HepG2 (cell line): ENCODE results near the gene CD68. TPM values are rescaled to one million over a fixed set of nuclear protein-coding genes. Genes with fewer than 3 reads are reported as not detected.
A peak's percentile ranks its signal among the peaks of the same experiment; 100 is the strongest.

Experiments
- ATM ChIP-seq: fragments of 450-650 bp; IDR thresholded peaks from 2 replicates; pipeline ENCODE4 v1.7.1; 2017; ENCODE audit warnings: mild to moderate bottlenecking, borderline replicate concordance
- DNMT1 ChIP-seq: sonication (generic); formaldehyde crosslinking; IDR thresholded peaks from 2 replicates; pipeline ENCODE4 v1.5.1; 2020; ENCODE audit warnings: mild to moderate bottlenecking, missing genetic modification reagents
- GABPA ChIP-seq, 2 experiments: IDR thresholded peaks; 2 replicates each; pipeline ENCODE4 v1.6.1; 2011 to 2016; ENCODE audit warnings: low read depth in 2 of 2, low read length in 1 of 2, missing biosample characterization in 1 of 2, missing genetic modification characterization in 1 of 2
- GTF2F1 ChIP-seq: fragments of 150-350 bp; IDR thresholded peaks from 2 replicates; pipeline ENCODE4 v1.6.1; 2014; ENCODE audit warnings: low read length
- KMT2B ChIP-seq: IDR thresholded peaks from 2 replicates; pipeline ENCODE4 v1.6.1; 2016; ENCODE audit warnings: missing genetic modification reagents, missing compliant biosample characterization
- MEIS1 ChIP-seq: sonication (generic); formaldehyde crosslinking; IDR thresholded peaks from 2 replicates; pipeline ENCODE4 v1.9.0; 2021; ENCODE audit warnings: mild to moderate bottlenecking, missing genetic modification reagents, moderate library complexity, borderline replicate concordance
- NFE2L2 ChIP-seq: fragments of 150-350 bp; IDR thresholded peaks from 2 replicates; pipeline ENCODE4 v1.6.1; 2014; ENCODE audit warnings: low read length
- NKX3-1 ChIP-seq: sonication (generic); formaldehyde crosslinking; IDR thresholded peaks from 2 replicates; pipeline ENCODE4 v1.5.0; 2020; ENCODE audit warnings: missing genetic modification reagents
- PAX8 ChIP-seq: sonication (generic); formaldehyde crosslinking; IDR thresholded peaks from 2 replicates; pipeline ENCODE4 v1.8.0; 2022; ENCODE audit warnings: mild to moderate bottlenecking, missing genetic modification reagents, borderline replicate concordance
- TBX2 ChIP-seq: sonication (generic); formaldehyde crosslinking; IDR thresholded peaks from 2 replicates; pipeline ENCODE4 v1.5.0; 2020; ENCODE audit warnings: missing genetic modification reagents, mild to moderate bottlenecking, borderline replicate concordance
- TOPORS ChIP-seq: sonication (generic); formaldehyde crosslinking; IDR thresholded peaks from 2 replicates; pipeline ENCODE4 v1.8.0; 2023; ENCODE audit warnings: mild to moderate bottlenecking, missing genetic modification reagents
- ZBTB21 ChIP-seq: sonication (generic); formaldehyde crosslinking; IDR thresholded peaks from 2 replicates; pipeline ENCODE4 v1.4.0; 2020; ENCODE audit warnings: missing genetic modification reagents
- ZMYM2 ChIP-seq: sonication (generic); formaldehyde crosslinking; IDR thresholded peaks from 2 replicates; pipeline ENCODE4 v1.8.0; 2022; ENCODE audit warnings: mild to moderate bottlenecking, missing genetic modification reagents
- ZNF296 ChIP-seq: sonication (generic); formaldehyde crosslinking; conservative IDR thresholded peaks from 2 replicates; pipeline ENCODE4 v1.5.0; 2020; ENCODE audit warnings: mild to moderate bottlenecking, missing genetic modification reagents
- ZNF547 ChIP-seq: sonication (generic); formaldehyde crosslinking; IDR thresholded peaks from 2 replicates; pipeline ENCODE4 v1.5.1; 2020; ENCODE audit warnings: mild to moderate bottlenecking, missing genetic modification reagents
- ZNF558 ChIP-seq: sonication (generic); formaldehyde crosslinking; IDR thresholded peaks from 2 replicates; pipeline ENCODE4 v1.9.0; 2022; ENCODE audit warnings: mild to moderate bottlenecking, missing genetic modification reagents, borderline replicate concordance
- ZNF629 ChIP-seq: sonication (generic); formaldehyde crosslinking; conservative IDR thresholded peaks from 2 replicates; pipeline ENCODE4 v1.5.0; 2020; ENCODE audit warnings: missing genetic modification reagents
- ZNF780A ChIP-seq: sonication (generic); formaldehyde crosslinking; IDR thresholded peaks from 2 replicates; pipeline ENCODE4 v1.8.0; 2022; ENCODE audit warnings: mild to moderate bottlenecking, missing genetic modification reagents, moderate library complexity
- ZSCAN29 ChIP-seq: sonication (generic); formaldehyde crosslinking; conservative IDR thresholded peaks from 2 replicates; pipeline ENCODE4 v1.4.0; 2020; ENCODE audit warnings: mild to moderate bottlenecking, missing genetic modification reagents
- ZSCAN5A ChIP-seq: sonication (generic); formaldehyde crosslinking; IDR thresholded peaks from 2 replicates; pipeline ENCODE4 v1.8.0; 2022; ENCODE audit warnings: mild to moderate bottlenecking, missing genetic modification reagents, borderline replicate concordance
- polyA plus RNA-seq, 8 experiments: library from polyadenylated mRNA; depleted of rRNA in 3 of 8; stranded (reverse) in 7 of 8; unstranded in 1 of 8; fragments of >200 nt; fragmentation: Illumina TruSeq in 4 of 8; extraction: Trizol in 4 of 8; gene quantifications; 2 replicates each; pipeline versions ENCODE4 v1.2.1 to v1.2.3, GENCODE V29; 2011 to 2016; ENCODE audit warnings: low read depth in 4 of 8, missing spikeins in 1 of 8, mixed read lengths in 1 of 8; ENCODE audit not compliant: insufficient read depth in 1 of 8
- total RNA-seq, 5 experiments: library from RNA; depleted of rRNA; stranded (reverse); fragments of >200 nt; fragmentation: Illumina TruSeq; extraction: Trizol; gene quantifications; 2 replicates each; pipeline ENCODE4 v1.2.3, GENCODE V29; 2016; ENCODE audit warnings: low read depth in 1 of 5
- TF ChIP-seq, protein P1 (sequence below): sonication (generic); formaldehyde crosslinking; IDR thresholded peaks from 2 replicates; pipeline ENCODE4 v1.5.0; 2020; ENCODE audit warnings: mild to moderate bottlenecking, missing genetic modification reagents, moderate library complexity
- TF ChIP-seq, protein P2 (sequence below): IDR thresholded peaks from 2 replicates; pipeline ENCODE4 v1.6.1; 2012; ENCODE audit warnings: inconsistent platforms
- TF ChIP-seq, protein P3 (sequence below): sonication (generic); formaldehyde crosslinking; IDR thresholded peaks from 2 replicates; pipeline ENCODE4 v1.5.1; 2020; ENCODE audit warnings: mild to moderate bottlenecking, missing genetic modification reagents, moderate library complexity

CD68 gene
- total and polyA plus RNA-seq, 2 of the 13 experiments (the other 11 are each of a cell fraction or from before 2014, with no cell fraction given), result 10.3 to 104 TPM

DNA sequence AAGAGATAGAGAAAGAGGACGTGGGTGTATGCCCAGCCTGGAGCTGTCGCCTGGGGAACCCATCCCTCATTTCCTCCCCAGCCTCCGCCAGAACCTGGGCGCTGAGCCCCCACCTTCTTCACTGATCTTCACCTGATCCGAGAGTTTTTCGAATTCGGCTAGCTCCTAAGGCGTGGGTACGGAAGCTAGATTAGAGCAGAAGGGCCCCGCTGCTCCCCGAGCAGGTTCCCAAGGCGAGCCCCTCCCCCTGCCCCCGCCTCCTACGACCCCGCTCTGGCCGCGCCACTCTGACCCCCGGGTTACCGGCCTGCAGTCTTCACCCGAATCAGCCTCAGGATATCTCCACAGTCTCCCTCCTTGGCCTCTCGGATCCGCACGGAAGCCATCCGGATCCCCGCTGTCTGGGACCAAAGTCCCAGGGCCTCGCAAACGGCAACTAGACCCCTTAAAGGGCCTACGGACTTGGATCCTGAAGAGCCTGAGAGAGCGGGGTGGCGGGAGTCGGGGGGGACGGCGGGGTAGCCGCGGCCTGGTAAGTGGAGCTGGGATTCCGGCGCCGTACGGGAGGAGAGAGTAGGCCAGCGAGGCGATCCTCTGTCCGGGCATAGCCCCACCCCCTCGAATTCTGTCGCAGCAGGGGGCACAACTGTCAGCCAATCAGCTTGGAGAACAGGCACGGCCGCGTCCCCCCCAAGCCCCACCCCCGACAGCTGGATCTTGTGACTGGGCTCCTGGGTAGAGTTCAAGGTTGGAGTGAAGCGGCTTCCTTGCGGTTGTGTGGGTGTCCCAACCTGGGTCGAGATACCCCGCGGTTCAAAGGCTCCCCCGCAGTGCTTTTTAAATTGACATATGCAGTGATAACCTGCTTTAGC is 48.0 kb downstream of the CD68 start, which contains the start of gene SAT2 (continued):
- TF ChIP-seq KMT2B (CRISPR knock-in tag) (peak; percentile 53; the same call in 1 of the 2 replicates), ZSCAN5A (CRISPR knock-in tag) (no peak), ZSCAN29 (CRISPR knock-in tag) (0 out of 2 replicates have a peak, but pooled peaks have one; percentile 52), ZMYM2 (CRISPR knock-in tag) (no peak), ZNF558 (CRISPR knock-in tag) (no peak), GABPA (IDR thresholded peaks at IDR 0.05; ENCODE audit: low read depth, low read length) (no peak), GABPA (CRISPR knock-in tag; IDR thresholded peaks at IDR 0.05; ENCODE audit: low read depth) (0 out of 2 replicates have a peak, but pooled peaks have one; percentile 31), DNMT1 (CRISPR knock-in tag) (no peak), PAX8 (CRISPR knock-in tag) (no peak), GTF2F1 (no peak), ZNF629 (CRISPR knock-in tag) (no peak), TBX2 (no peak; the same call in 1 of the 2 replicates), MEIS1 (CRISPR knock-in tag) (no peak), ZNF296 (CRISPR knock-in tag) (no peak), ZBTB21 (CRISPR knock-in tag) (no peak), NKX3-1 (CRISPR knock-in tag) (peak; percentile 22; the same call in 1 of the 2 replicates), TOPORS (CRISPR knock-in tag) (no peak), ATM (no peak), NFE2L2 (no peak), ZNF547 (CRISPR knock-in tag) (peak; percentile 67), ZNF780A (CRISPR knock-in tag) (no peak)
- TF ChIP-seq, protein P1, sequence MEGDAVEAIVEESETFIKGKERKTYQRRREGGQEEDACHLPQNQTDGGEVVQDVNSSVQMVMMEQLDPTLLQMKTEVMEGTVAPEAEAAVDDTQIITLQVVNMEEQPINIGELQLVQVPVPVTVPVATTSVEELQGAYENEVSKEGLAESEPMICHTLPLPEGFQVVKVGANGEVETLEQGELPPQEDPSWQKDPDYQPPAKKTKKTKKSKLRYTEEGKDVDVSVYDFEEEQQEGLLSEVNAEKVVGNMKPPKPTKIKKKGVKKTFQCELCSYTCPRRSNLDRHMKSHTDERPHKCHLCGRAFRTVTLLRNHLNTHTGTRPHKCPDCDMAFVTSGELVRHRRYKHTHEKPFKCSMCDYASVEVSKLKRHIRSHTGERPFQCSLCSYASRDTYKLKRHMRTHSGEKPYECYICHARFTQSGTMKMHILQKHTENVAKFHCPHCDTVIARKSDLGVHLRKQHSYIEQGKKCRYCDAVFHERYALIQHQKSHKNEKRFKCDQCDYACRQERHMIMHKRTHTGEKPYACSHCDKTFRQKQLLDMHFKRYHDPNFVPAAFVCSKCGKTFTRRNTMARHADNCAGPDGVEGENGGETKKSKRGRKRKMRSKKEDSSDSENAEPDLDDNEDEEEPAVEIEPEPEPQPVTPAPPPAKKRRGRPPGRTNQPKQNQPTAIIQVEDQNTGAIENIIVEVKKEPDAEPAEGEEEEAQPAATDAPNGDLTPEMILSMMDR (CRISPR knock-in tag), result 0 out of 2 replicates have a peak, but pooled peaks have one; percentile 12
- TF ChIP-seq, protein P2, sequence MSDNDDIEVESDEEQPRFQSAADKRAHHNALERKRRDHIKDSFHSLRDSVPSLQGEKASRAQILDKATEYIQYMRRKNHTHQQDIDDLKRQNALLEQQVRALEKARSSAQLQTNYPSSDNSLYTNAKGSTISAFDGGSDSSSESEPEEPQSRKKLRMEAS, result 0 out of 2 replicates have a peak, but pooled peaks have one; percentile 40
- TF ChIP-seq, protein P3, sequence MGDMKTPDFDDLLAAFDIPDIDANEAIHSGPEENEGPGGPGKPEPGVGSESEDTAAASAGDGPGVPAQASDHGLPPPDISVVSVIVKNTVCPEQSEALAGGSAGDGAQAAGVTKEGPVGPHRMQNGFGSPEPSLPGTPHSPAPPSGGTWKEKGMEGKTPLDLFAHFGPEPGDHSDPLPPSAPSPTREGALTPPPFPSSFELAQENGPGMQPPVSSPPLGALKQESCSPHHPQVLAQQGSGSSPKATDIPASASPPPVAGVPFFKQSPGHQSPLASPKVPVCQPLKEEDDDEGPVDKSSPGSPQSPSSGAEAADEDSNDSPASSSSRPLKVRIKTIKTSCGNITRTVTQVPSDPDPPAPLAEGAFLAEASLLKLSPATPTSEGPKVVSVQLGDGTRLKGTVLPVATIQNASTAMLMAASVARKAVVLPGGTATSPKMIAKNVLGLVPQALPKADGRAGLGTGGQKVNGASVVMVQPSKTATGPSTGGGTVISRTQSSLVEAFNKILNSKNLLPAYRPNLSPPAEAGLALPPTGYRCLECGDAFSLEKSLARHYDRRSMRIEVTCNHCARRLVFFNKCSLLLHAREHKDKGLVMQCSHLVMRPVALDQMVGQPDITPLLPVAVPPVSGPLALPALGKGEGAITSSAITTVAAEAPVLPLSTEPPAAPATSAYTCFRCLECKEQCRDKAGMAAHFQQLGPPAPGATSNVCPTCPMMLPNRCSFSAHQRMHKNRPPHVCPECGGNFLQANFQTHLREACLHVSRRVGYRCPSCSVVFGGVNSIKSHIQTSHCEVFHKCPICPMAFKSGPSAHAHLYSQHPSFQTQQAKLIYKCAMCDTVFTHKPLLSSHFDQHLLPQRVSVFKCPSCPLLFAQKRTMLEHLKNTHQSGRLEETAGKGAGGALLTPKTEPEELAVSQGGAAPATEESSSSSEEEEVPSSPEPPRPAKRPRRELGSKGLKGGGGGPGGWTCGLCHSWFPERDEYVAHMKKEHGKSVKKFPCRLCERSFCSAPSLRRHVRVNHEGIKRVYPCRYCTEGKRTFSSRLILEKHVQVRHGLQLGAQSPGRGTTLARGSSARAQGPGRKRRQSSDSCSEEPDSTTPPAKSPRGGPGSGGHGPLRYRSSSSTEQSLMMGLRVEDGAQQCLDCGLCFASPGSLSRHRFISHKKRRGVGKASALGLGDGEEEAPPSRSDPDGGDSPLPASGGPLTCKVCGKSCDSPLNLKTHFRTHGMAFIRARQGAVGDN (CRISPR knock-in tag), result peak; percentile 75
